MCF 10A (cell line): ENCODE results near the gene C11orf54. TPM values are rescaled to one million over a fixed set of nuclear protein-coding genes. Genes with fewer than 3 reads are reported as not detected.
A peak's percentile ranks its signal among the peaks of the same experiment; 100 is the strongest.

Source experiments
- BruUV-seq: library from RNA; stranded (reverse); fragments of 400-500 nt; replicated peaks from 2 replicates; lab custom pipeline; 2021; lab: Mats Ljungman, UMichigan
- CTCF ChIA-PET: fragments of 300-600 bp; sonication (Branson Sonifier 250); formaldehyde crosslinking; extraction: SDS; loops from one replicate; lab custom pipeline; 2021; ENCODE audit warnings: antibody characterized with exemption, inconsistent platforms; lab: Yijun Ruan, JAX
- POLR2A ChIA-PET: fragments of 300-600, 350-650 bp; sonication (Branson Sonifier 250); formaldehyde crosslinking; extraction: SDS; loops from one replicate; lab custom pipeline; 2020; ENCODE audit warnings: antibody characterized with exemption, inconsistent platforms; lab: Yijun Ruan, JAX
- DNase-seq: peaks from one replicate; pipeline ENCODE4 v3.0.0-alpha.2; 2018; ENCODE audit not compliant: unreplicated experiment
- H3K27ac Mint-ChIP-seq: one replicate; pipeline ENCODE4 v1.8.0; 2022; ENCODE audit warnings: mild to moderate bottlenecking, low read depth, mixed read lengths; ENCODE audit not compliant: unreplicated experiment
- H3K27me3 Mint-ChIP-seq: one replicate; pipeline ENCODE4 v1.8.0; 2022; ENCODE audit warnings: mixed read lengths; ENCODE audit not compliant: insufficient read depth, unreplicated experiment
- H3K36me3 Mint-ChIP-seq: one replicate; pipeline ENCODE4 v1.8.0; 2022; ENCODE audit warnings: mild to moderate bottlenecking, moderate library complexity, mixed read lengths; ENCODE audit not compliant: insufficient read depth, unreplicated experiment
- H3K4me1 Mint-ChIP-seq: one replicate; pipeline ENCODE4 v1.8.0; 2022; ENCODE audit warnings: mixed read lengths; ENCODE audit not compliant: insufficient read depth, unreplicated experiment
- H3K4me3 Mint-ChIP-seq: one replicate; pipeline ENCODE4 v1.8.0; 2022; ENCODE audit warnings: mild to moderate bottlenecking, moderate library complexity, mixed read lengths; ENCODE audit not compliant: unreplicated experiment
- H3K9me3 Mint-ChIP-seq: one replicate; pipeline ENCODE4 v1.8.0; 2022; ENCODE audit warnings: mixed read lengths; ENCODE audit not compliant: unreplicated experiment
- CTCF ChIP-seq: fragments of 200-600 bp; IDR thresholded peaks from one replicate; pipeline ENCODE4 v1.8.0; 2022; ENCODE audit warnings: antibody characterized with exemption, mild to moderate bottlenecking; ENCODE audit not compliant: unreplicated experiment
- intact Hi-C: fragments of 100-400 bp; cut with micrococcal nuclease; formaldehyde crosslinking; loops from 2 replicates; pipeline ENCODE4 v1.14.1; 2022
- total RNA-seq: library from RNA; stranded (reverse); gene quantifications from 2 replicates; pipeline ENCODE4 v1.2.3, GENCODE V29; 2022

Gene C11orf54
- total RNA-seq, 1 experiment from 2014 or later = 13.8 TPM

- Mint-ChIP-seq H3K9me3 (no peaks in the 10 kb centered on the region), H3K4me3 (no peak overlapping the region), H3K4me1 (no peaks in the 10 kb centered on the region), H3K27me3 (no peaks in the 10 kb centered on the region), H3K36me3 (peaks cover 98% of the 10 kb centered on the region), H3K27ac (no peak overlapping the region)
- peak; percentile 23 for DNase-seq
- intact Hi-C loops = loop anchor here (1.0 kb wide), 1 partner anchor 8 kb away; no protein-coding TSS in a partner anchor
- POLR2A ChIA-PET = interaction anchor here (1.1 to 9.2 kb wide), 2 partner anchors 10 to 11 kb away, joined by 4 to 123 read pairs; partner anchors contain the start of genes C11orf54 and TAF1D
- TF ChIP-seq CTCF = no peak
- no TSS peak for BruUV-seq
- CTCF ChIA-PET = interaction anchor here (0.9 kb wide), 2 partner anchors 13 to 494 kb away, joined by 3 to 4 read pairs; partner anchors contain the start of genes C11orf54 and TAF1D
These were observed 12.7 kb upstream of the C11orf54 start for GRCh38 chr11:93728792-93729128.

GRCh38 chr11:93729129-93729616 is 12.3 kb upstream of the C11orf54 start:
- no TSS peak for BruUV-seq
- no peak for TF ChIP-seq CTCF
- H3K27ac Mint-ChIP-seq = no peak overlapping the region

DNA sequence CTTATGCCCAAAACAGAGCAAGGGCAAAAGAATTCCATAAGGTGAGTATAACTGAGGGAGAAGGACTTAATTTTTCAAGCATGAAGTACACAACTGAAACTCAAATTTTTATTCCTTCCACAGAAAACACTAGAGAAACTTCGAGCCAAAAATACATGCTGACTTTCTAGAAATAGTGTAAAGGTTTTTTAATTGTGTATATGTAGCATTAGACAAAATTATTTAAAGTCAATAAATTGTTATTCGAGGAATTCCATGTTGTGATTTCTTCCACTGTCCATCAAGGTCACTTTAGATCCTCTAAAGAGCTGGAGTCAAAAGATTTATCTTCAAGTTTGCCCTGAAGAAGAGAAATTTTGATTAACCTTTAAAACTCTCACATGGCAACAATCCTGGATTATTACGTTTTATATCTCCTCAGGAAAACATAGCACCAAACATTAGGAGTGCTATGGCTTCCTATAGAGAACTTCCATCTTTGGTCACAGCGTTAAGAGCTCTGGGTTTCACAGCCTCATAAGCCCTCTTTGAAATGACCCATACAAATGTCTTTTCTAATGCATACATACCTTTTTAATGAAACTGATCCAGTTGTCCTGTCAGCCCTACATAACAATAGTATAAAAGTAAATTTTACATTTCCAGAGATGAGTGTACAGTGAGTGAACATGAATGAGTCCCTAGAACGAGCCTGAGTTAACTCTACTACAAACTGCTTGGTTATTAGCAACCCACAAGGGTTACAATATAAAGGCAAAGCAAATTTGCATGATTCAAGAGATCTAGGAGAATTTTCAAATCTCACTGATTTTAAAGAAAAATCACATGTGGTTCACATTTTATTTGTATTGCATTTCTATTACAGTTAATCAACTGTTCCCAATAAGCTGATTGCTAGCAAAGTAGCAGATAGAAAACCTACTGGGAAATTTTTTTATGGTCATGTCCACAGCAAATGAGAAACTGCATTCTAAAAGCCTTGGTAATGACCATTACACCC is 11.1 kb upstream of the C11orf54 start:
- no peaks in the 10 kb centered on the region for H3K4me1 Mint-ChIP-seq
- H3K27me3 Mint-ChIP-seq = no peaks in the 10 kb centered on the region
- H3K4me3 Mint-ChIP-seq = no peak overlapping the region
- no peak for TF ChIP-seq CTCF
- DNase-seq = no peak
- intact Hi-C loops = no loop called here
- BruUV-seq = no TSS peak
- CTCF ChIA-PET = interaction anchor here (0.6 to 0.7 kb wide), 2 partner anchors 20 to 77 kb away, joined by 3 read pairs; no protein-coding TSS in a partner anchor
- POLR2A ChIA-PET = interaction anchor here (3.6 to 9.2 kb wide), 2 partner anchors 8 kb away, joined by 16 to 123 read pairs; partner anchors contain the start of genes C11orf54 and TAF1D
- H3K9me3 Mint-ChIP-seq = no peaks in the 10 kb centered on the region
- no peak overlapping the region for H3K27ac Mint-ChIP-seq
- peaks cover 100% of the 10 kb centered on the region for H3K36me3 Mint-ChIP-seq

More at GRCh38 chr11:93729129-93729616, 12.3 kb upstream of the C11orf54 start:
- no peaks in the 10 kb centered on the region for H3K27me3 Mint-ChIP-seq
- no peaks in the 10 kb centered on the region for H3K9me3 Mint-ChIP-seq
- ChIA-PET POLR2A (interaction anchor here (0.6 to 9.2 kb wide), 4 partner anchors 7 to 675 kb away, joined by 4 to 123 read pairs (median 10); partner anchors contain the start of genes C11orf54 and TAF1D), CTCF (interaction anchor here (0.7 to 0.9 kb wide), 3 partner anchors 12 to 1182 kb away, joined by 3 to 4 read pairs (median 3); partner anchors contain the start of genes C11orf54 and TAF1D)
- H3K4me1 Mint-ChIP-seq = no peaks in the 10 kb centered on the region
- H3K4me3 Mint-ChIP-seq = no peak overlapping the region
- H3K36me3 Mint-ChIP-seq = peaks cover 100% of the 10 kb centered on the region
- intact Hi-C loops = no loop called here
- no peak for DNase-seq
